SH-SY5Y (cell line): ENCODE data around the gene CCL22.

Source experiments
- GATA2 ChIP-seq: IDR thresholded peaks from 2 replicates; pipeline ENCODE4 v1.6.1; 2011; ENCODE audit warnings: mild to moderate bottlenecking, low read depth, low read length
- GATA3 ChIP-seq: IDR thresholded peaks from 2 replicates; pipeline ENCODE4 v1.6.1; 2011; ENCODE audit warnings: low read depth, mild to moderate bottlenecking, low read length, moderate library complexity

DNA sequence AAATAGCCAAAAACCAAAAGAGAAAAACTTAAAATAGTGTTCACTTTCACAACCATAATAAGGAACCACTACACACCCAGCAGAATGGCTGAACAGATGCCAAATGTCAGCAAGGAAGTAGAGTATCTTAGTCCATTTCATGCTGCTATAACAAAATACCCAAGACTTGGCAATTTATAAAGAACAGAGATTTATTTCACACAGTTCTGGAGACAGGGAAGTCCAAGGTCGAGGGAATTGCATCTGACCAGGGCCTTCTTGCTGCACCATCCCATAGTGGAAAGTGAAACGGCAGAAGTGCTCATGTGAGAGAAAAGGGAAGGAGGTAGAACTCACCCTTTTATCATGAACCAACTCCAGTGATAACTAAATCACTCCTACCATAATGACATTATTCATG lies 33.8 kb upstream of the CCL22 start:
- TF ChIP-seq GATA2 (no peak), GATA3 (no peak)
